ENCODE results near the gene OSBPL8. TPM values are rescaled to one million over a fixed set of nuclear protein-coding genes. Genes with fewer than 3 reads are reported as not detected.

Gene OSBPL8
- total and polyA plus RNA-seq, 9 of the 15 experiments (the other 6 are each of a cell fraction or from before 2014, with no cell fraction given): 17.4 to 82.7 (median 42.8) TPM

DNA sequence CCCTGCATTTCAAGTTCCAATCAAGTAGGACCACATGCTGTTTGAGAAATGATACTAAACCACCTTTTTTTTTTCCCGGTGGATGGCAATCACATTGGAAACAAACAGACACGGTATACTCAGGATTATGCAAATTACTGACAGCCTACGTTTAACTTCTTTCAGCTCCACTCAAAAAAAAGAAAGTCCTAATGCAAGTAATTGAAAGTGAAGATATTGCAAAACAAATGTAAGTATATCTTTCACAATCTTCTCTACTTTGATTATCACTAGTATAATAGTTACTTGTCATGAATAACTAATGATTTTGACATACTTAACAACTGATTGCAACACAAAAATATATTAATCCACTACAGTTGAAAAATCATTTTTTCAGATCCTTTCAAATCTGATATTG, 2.6 kb upstream of the OSBPL8 start:
- intact Hi-C loops (cut with micrococcal nuclease): no loop called here
- FAIRE-seq: no peak
- Histone ChIP-seq H3K4me3 (no peak overlapping the region), H3K79me2 (ENCODE audit: control insufficient read depth, insufficient read depth, low read length) (peaks cover 30% of the 10 kb centered on the region), H3K9ac (ENCODE audit: insufficient read depth in 1 of 2, low read depth in 2 of 2, low read length in 2 of 2) (no peak overlapping the region; a peak in 1 of 4 replicates), H3K9me3 (replicated peaks; ENCODE audit: control insufficient read depth, insufficient read depth, low read depth, low read length) (no peaks in the 10 kb centered on the region), H3K4me2 (ENCODE audit: insufficient read depth, low read length) (no peak overlapping the region), H3K4me1 (replicated peaks in 1 of 2; ENCODE audit: control insufficient read depth in 2 of 2, insufficient read depth in 2 of 2, low read length in 2 of 2) (peaks cover 10 to 14% of the 10 kb centered on the region in 2 experiments; a peak in 3 of 5 replicates), H3K9me1 (ENCODE audit: control insufficient read depth, insufficient read depth, low read length) (no peaks in the 10 kb centered on the region), H3K36me3 (ENCODE audit: control insufficient read depth, insufficient read depth, low read length) (no peaks in the 10 kb centered on the region), H4K20me1 (replicated peaks; ENCODE audit: control insufficient read depth, insufficient read depth, low read length) (no peaks in the 10 kb centered on the region), H3K27ac (ENCODE audit: extremely low read depth, low read depth, low read length) (no peak overlapping the region), H2AFZ (ENCODE audit: low read depth, low read length) (peak overlapping the region; percentile 56), H3K27me3 (ENCODE audit: control insufficient read depth in 2 of 2, insufficient read depth in 2 of 2, low read length in 2 of 2) (no peaks in the 10 kb centered on the region)
- DNase-seq (ENCODE audit: extremely low read depth in 1 of 4, low spot score in 3 of 4): no peak
- ChIA-PET CTCF (ENCODE audit: low intra/inter-chr PET ratio) (no interaction called here), POLR2A (interaction anchor here (0.6 to 1.1 kb wide), 4 partner anchors 9 to 1653 kb away, joined by 3 to 5 read pairs (median 4); no protein-coding TSS in a partner anchor)
- BruUV-seq (replicated peaks): no TSS peak
- in situ Hi-C loops (cut with MboI): no loop called here
- no peak for ATAC-seq
- TF ChIP-seq CEBPG (CRISPR knock-in tag; IDR thresholded peaks at IDR 0.05): no peak
- TF ChIP-seq CEBPG (tag; conservative IDR thresholded peaks at IDR 0.05 in 1 of 2, IDR thresholded peaks at IDR 0.05 in 1 of 2): peak; percentile 55 to 78
- TF ChIP-seq BMI1 (IDR thresholded peaks at IDR 0.05; ENCODE audit: low read length): no peak
- TF ChIP-seq DPF2 (IDR thresholded peaks at IDR 0.05): peak; percentile 26; the same call in 1 of the 2 replicates
- TF ChIP-seq, protein P1, sequence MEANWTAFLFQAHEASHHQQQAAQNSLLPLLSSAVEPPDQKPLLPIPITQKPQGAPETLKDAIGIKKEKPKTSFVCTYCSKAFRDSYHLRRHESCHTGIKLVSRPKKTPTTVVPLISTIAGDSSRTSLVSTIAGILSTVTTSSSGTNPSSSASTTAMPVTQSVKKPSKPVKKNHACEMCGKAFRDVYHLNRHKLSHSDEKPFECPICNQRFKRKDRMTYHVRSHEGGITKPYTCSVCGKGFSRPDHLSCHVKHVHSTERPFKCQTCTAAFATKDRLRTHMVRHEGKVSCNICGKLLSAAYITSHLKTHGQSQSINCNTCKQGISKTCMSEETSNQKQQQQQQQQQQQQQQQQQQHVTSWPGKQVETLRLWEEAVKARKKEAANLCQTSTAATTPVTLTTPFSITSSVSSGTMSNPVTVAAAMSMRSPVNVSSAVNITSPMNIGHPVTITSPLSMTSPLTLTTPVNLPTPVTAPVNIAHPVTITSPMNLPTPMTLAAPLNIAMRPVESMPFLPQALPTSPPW (CRISPR knock-in tag; IDR thresholded peaks at IDR 0.05): no peak
- TF ChIP-seq, protein P2, sequence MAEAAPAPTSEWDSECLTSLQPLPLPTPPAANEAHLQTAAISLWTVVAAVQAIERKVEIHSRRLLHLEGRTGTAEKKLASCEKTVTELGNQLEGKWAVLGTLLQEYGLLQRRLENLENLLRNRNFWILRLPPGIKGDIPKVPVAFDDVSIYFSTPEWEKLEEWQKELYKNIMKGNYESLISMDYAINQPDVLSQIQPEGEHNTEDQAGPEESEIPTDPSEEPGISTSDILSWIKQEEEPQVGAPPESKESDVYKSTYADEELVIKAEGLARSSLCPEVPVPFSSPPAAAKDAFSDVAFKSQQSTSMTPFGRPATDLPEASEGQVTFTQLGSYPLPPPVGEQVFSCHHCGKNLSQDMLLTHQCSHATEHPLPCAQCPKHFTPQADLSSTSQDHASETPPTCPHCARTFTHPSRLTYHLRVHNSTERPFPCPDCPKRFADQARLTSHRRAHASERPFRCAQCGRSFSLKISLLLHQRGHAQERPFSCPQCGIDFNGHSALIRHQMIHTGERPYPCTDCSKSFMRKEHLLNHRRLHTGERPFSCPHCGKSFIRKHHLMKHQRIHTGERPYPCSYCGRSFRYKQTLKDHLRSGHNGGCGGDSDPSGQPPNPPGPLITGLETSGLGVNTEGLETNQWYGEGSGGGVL (CRISPR knock-in tag; IDR thresholded peaks at IDR 0.05): no peak
- peak; percentile 86 for TF ChIP-seq CEBPB (tag; IDR thresholded peaks at IDR 0.05)
- 4% methylated on average over 3 of the region's 3 CpGs for WGBS (ENCODE audit: insufficient coverage, low coverage, missing lambda C conversion rate)
